ENCODE results near the gene HSF5. TPM values are rescaled to one million over a fixed set of nuclear protein-coding genes. Genes with fewer than 3 reads are reported as not detected.

Gene HSF5
- total RNA-seq: under 0.01 TPM in 1 of 2 replicates, not detected in the other

GRCh38 chr17:58487589-58488427 lies at the start of gene HSF5:
Gene HSF5 (minus strand): TSS chr17:58488408. CDS start chr17:58488274, 134 bp downstream.

GRCh38 chr17:58513965-58514769 lies 26.0 kb upstream of the HSF5 start, which contains the start of gene MTMR4:
Gene MTMR4 (minus strand): TSS chr17:58514638. CDS start chr17:58514407, 231 bp downstream.

GRCh38 chr17:58417300-58418092 lies 70.7 kb downstream of the HSF5 start, which contains the start of gene RNF43:
Gene RNF43 (minus strand): TSS chr17:58417534. CDS start chr17:58415577, 1,957 bp downstream.

Other genes with a start within 250 kb of the HSF5 start
- not detected in 2 replicates for gene LPO, start 249.8 kb downstream of the HSF5 start, total RNA-seq
- gene MPO, start 207.5 kb downstream of the HSF5 start, total RNA-seq: not detected in 2 replicates
- 1.9 and 2.1 TPM in 2 replicates for gene TSPOAP1, start 159.6 kb downstream of the HSF5 start, total RNA-seq
- gene SUPT4H1, start 136.2 kb downstream of the HSF5 start, total RNA-seq: 32.1 and 33.3 TPM in 2 replicates
- gene RNF43, start 70.9 kb downstream of the HSF5 start, total RNA-seq: 0.12 and 0.32 TPM in 2 replicates
- gene MTMR4, start 26.2 kb upstream of the HSF5 start, total RNA-seq: 93.5 and 95.3 TPM in 2 replicates
- under 0.01 TPM in 2 replicates for gene TEX14, start 203.6 kb upstream of the HSF5 start, total RNA-seq
- gene RAD51C, start 204.2 kb upstream of the HSF5 start, total RNA-seq: 11.5 and 11.7 TPM in 2 replicates

Data from hair follicle dermal papilla cell (primary cell).